ENCODE data around the gene TNFSF9.
"Not testable (repeated sequence)": the region's sequence is repeated elsewhere in the genome, so short reads cannot be mapped to it uniquely, and the experiment has no call there.

Gene TNFSF9

GRCh38 chr19:6572217-6572616 is 41.4 kb downstream of the TNFSF9 start:
- no peak for DNase-seq (ENCODE audit: low read depth)

GRCh38 chr19:6573350-6573749 is 42.5 kb downstream of the TNFSF9 start:
- DNase-seq (ENCODE audit: low read depth), result no peak

GRCh38 chr19:6576869-6577475 is 46.1 kb downstream of the TNFSF9 start:
- no peak for DNase-seq (ENCODE audit: low read depth)

DNA sequence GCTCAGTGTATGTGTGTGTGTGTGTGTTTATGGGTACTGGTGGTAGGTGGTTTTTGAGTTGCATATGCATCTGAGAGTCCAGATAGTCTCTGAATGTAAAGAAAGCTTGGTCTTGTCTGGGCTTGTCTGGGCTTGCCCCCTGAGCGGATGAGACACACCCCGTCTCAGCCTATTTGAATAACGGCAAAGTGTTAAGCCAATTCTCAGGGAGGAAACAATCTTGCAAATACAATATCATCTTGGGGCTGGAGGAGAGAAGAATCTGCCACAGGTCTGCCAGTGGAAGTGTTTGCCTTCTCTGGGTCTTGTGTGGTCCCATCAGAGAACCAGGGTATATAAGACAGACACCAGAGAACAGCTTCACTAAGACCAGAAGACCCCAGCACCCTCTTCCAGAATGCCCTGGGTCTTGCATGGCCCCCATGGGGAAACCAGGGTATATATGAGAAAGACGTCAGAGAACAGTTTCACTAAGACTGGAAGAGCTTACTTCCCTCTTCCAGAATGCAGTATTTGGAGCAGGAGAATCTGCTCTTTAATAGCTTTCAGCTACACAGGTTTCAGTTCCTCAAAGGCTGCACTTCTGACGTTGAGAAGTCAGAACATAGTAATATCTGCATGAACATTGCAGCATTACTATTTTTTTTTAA is 46.8 kb downstream of the TNFSF9 start:
- DNase-seq (ENCODE audit: low read depth), result no peak

DNA sequence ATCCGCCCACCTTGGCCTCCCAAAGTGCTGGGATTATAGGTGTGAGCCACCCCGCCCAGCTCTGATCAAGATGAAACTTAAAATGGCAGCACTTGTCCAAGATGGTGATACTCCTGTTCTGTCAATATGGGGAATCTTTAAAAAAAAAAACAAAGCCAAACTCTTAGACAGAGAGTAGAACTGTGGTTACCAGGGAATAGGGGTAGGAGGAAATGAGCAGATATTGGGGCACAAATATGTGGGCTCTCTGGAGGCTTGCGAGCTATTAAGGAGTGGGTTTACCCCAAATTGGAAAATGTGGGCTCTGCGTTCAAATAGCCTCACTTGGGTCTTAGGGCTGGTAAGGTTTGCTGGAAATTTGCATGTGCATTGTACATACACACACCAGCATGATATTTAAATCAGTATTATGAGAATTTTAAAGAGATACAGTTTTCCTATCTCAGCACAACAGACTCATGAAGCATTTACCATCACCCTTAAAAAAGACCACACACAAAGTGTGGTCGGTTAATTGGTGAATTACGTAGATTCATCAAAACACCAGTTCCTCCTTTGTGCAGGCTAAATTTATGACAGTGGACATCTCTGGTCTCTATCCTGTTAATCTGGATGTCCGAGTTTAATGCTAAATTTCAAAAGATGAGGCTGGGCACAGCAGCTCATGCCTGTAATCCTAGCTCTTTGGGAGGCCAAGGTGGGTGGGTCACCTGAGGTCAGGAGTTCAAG is 48.8 kb downstream of the TNFSF9 start:
- no peak for DNase-seq (ENCODE audit: low read depth)

DNA sequence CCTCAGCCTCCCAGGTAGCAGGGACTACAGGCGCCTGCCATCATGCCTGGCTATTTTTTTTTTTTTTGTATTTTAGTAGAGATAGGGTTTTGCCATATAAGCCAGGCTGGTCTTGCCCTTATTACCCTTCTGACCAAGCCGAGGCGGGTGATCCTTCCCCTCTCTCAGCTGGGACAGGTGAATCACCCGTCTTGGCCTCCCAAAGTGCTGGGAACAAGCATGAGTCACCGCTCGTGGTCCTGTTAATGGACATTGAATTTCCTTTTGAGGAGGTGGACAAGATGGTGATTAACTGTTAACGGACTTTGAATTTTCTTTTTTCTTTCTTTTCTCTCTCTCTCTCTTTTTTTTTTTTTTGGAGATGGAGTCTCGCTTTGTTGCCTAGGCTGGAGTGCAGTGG is 49.5 kb downstream of the TNFSF9 start:
- no peak for DNase-seq (ENCODE audit: low read depth)

GRCh38 chr19:6582515-6583484 is 52.0 kb downstream of the TNFSF9 start:
- DNase-seq (ENCODE audit: low read depth), result not testable (repeated sequence)
